BLaER1 treated with 17β-estradiol and CSF1 and Interleukin-3, amounts not matched to agents 10 nM and 100 nM (cell line): Measurements from ENCODE around the gene PLIN4.
A peak's percentile ranks its signal among the peaks of the same experiment; 100 is the strongest.

Experiments used
- H3K27ac ChIP-seq, 11 experiments: shearing (Covaris generic); formaldehyde crosslinking; 2 replicates each; pipeline ENCODE4 v1.8.1; 2022
- H3K27me3 ChIP-seq, 11 experiments: shearing (Covaris generic); formaldehyde crosslinking; 2 replicates each; pipeline ENCODE4 v1.8.1; 2022
- H3K36me3 ChIP-seq, 11 experiments: shearing (Covaris generic); formaldehyde crosslinking; 2 replicates each; pipeline ENCODE4 v1.8.1; 2022
- H3K4me1 ChIP-seq, 10 experiments: shearing (Covaris generic); formaldehyde crosslinking; 2 replicates each; pipeline ENCODE4 v1.8.1; 2022
- H3K4me2 ChIP-seq, 11 experiments: shearing (Covaris generic); formaldehyde crosslinking; 2 replicates each; pipeline ENCODE4 v1.8.1; 2022
- H3K4me3 ChIP-seq, 10 experiments: shearing (Covaris generic); formaldehyde crosslinking; 2 replicates each; pipeline ENCODE4 v1.8.1; 2022
- H3K9ac ChIP-seq, 11 experiments: shearing (Covaris generic); formaldehyde crosslinking; 2 replicates each; pipeline ENCODE4 v1.8.1; 2022
- H3K9me3 ChIP-seq, 11 experiments: shearing (Covaris generic); formaldehyde crosslinking; replicated peaks in 1 of 11; 2 replicates each; pipeline ENCODE4 v1.8.1; 2022
- H4K20me1 ChIP-seq, 11 experiments: shearing (Covaris generic); formaldehyde crosslinking; 2 replicates each; pipeline ENCODE4 v1.8.1; 2022
- Cebpa-rat ChIP-seq, 11 experiments: shearing (Covaris generic); IDR thresholded peaks; 2 replicates each; pipeline ENCODE4 v1.8.1; 2022

The PLIN4 gene

DNA sequence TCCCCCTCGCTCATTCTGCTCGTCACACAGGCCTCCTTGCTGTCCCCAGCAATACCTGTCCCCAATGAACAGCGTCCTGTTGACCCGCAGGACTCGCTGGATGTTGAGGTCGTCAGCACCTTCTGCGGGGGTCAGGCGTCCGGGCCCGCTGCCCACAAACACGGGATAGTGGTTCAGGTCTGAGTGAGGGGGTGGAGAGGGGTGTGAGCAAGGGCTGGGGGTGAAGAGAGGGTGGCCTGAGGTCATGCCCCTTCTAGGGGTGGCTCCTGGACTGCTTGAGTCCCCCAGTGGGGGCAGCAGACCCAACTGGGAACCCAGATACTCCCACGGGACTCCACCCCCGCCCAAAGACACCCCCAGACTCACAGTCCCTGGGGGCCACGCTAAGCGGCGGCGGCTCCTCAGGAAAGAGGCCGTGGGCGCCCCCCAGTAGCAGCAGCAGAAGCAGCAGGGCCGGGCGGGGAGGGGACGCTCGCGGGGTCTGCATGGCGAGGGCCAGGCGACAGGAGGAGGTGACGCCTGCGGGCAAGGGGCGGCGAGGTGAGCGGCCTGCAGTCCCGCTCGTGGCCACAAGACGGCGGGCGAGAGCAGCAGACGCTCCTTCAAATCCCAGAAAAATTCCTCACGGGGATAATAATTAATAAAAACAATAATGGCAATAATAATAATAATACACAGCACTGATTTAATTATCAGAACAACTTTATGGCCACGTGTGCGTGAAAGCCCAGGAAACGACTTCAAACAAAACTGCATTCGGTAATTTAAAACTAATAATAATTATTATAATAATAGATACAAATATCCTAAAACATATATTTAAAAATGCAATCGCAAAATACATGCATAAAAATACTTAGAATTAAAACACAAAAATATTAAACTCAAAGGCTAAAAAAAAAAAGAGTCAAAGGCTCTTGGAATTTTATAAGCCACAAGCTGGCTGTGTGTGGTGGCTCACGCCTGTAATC, 40.0 kb upstream of the PLIN4 start:
- peaks cover 10 to 70% (median 35%) of the 10 kb centered on the region in 10 experiments for H3K4me1 ChIP-seq
- H3K4me3 ChIP-seq = peak overlapping the region in 3 of 10 experiments; percentile 36 to 55 (median 42); a peak in 6 of 20 replicates
- H3K27ac ChIP-seq = peak overlapping the region in 4 of 11 experiments; percentile 42 to 58 (median 48); a peak in 4 of 22 replicates
- no peaks in the 10 kb centered on the region for H3K27me3 ChIP-seq
- no peak for TF ChIP-seq Cebpa-rat (IDR thresholded peaks at IDR 0.05)
- H3K9ac ChIP-seq = peak overlapping the region in 4 of 11 experiments; percentile 54 to 73 (median 64); a peak in 7 of 22 replicates
- H3K9me3 ChIP-seq = no peaks in the 10 kb centered on the region
- H3K36me3 ChIP-seq = peaks cover 0 to 21% (median 0%) of the 10 kb centered on the region in 11 experiments; a peak in 3 of 22 replicates
- H3K4me2 ChIP-seq = peak overlapping the region in 10 of 11 experiments; percentile 10 to 93 (median 47); a peak in 15 of 22 replicates
- H4K20me1 ChIP-seq = no peaks in the 10 kb centered on the region

DNA sequence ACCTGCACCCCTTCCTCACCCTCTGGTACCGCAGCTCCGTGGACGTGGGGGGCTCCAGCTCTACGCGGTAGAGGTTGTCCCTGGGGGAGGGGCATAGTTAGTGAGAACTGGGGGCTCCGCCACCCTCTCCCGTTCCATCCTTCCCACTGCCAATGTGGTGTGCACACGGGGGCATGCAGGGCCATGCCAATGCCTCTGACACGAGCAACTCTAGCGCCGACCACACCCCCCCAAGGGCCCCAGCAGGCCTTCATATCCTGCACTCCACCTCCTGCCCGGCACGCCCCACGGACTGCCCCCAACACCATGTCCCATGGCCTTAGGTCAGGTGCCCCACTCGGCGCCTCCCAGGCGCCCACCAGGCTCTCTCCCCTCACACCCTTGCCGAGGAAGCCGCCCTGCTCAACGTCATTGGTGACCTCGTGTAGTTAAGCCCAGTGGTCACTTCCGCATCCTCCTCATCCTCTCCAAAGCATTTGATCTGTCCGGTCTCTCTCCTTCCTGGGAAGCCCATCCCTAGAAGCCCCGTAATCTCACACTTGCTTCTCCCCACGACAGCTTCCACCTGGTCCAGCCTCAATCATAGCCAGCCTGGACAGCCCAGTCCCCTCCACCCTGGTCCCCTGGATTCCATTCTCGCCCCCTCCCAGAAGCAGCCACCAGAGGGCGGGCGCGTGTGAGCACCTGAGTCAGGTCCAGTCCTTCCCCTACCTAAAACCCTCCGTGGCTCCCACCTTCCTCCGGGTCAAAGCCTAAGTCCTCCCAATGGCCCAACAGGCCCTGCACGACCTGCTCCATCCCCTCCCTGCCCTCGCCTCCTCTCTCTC, 39.1 kb upstream of the PLIN4 start:
- Histone ChIP-seq H3K4me3 (peak overlapping the region in 2 of 10 experiments; percentile 36 to 55; a peak in 2 of 20 replicates), H4K20me1 (no peaks in the 10 kb centered on the region), H3K4me2 (peak overlapping the region in 4 of 11 experiments; percentile 53 to 93 (median 85); a peak in 4 of 22 replicates), H3K4me1 (peaks cover 7 to 61% (median 28%) of the 10 kb centered on the region in 10 experiments), H3K27ac (peak overlapping the region in 1 of 11 experiments; percentile 42; a peak in 2 of 22 replicates), H3K36me3 (peaks cover 0 to 28% (median 0%) of the 10 kb centered on the region in 11 experiments; a peak in 7 of 22 replicates), H3K27me3 (no peaks in the 10 kb centered on the region), H3K9ac (peak overlapping the region in 1 of 11 experiments; percentile 57; a peak in 2 of 22 replicates), H3K9me3 (no peaks in the 10 kb centered on the region)
- no peak for TF ChIP-seq Cebpa-rat (IDR thresholded peaks at IDR 0.05)

DNA sequence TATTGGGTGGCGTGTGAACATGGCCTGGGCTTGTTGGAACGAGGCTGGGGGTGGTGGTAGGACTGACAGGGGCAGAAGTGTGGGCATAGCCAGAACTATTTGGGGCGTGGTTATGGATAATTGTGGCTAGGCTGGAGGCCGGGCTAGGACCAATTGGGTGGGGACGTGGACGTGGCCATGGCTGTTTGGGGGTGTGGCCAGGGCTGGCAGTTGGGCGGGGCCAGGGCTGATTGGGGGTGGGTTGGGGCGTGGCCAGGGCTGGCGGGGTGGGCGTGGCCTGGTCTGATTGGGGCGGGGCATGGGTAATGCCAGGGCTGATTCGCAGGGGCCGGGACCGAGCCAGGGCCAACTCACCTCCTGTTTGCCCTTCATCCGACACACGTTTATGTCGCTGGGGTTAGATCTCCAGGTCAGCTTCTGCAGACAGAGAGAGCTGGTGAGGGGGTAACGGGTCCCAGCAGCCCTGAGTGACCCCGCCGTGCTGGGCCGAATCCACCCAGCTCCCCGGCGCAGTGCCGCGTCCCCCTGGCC, 38.4 kb upstream of the PLIN4 start:
- no peaks in the 10 kb centered on the region for H3K27me3 ChIP-seq
- peaks cover 0 to 34% (median 4%) of the 10 kb centered on the region in 11 experiments; a peak in 7 of 22 replicates for H3K36me3 ChIP-seq
- no peak overlapping the region for H3K27ac ChIP-seq
- no peaks in the 10 kb centered on the region for H3K9me3 ChIP-seq
- TF ChIP-seq Cebpa-rat (IDR thresholded peaks at IDR 0.05) = no peak
- H4K20me1 ChIP-seq = no peaks in the 10 kb centered on the region
- no peak overlapping the region for H3K4me3 ChIP-seq
- H3K9ac ChIP-seq = no peak overlapping the region
- peak overlapping the region in 1 of 11 experiments; percentile 85; a peak in 1 of 22 replicates for H3K4me2 ChIP-seq
- H3K4me1 ChIP-seq = peaks cover 5 to 54% (median 24%) of the 10 kb centered on the region in 10 experiments

DNA sequence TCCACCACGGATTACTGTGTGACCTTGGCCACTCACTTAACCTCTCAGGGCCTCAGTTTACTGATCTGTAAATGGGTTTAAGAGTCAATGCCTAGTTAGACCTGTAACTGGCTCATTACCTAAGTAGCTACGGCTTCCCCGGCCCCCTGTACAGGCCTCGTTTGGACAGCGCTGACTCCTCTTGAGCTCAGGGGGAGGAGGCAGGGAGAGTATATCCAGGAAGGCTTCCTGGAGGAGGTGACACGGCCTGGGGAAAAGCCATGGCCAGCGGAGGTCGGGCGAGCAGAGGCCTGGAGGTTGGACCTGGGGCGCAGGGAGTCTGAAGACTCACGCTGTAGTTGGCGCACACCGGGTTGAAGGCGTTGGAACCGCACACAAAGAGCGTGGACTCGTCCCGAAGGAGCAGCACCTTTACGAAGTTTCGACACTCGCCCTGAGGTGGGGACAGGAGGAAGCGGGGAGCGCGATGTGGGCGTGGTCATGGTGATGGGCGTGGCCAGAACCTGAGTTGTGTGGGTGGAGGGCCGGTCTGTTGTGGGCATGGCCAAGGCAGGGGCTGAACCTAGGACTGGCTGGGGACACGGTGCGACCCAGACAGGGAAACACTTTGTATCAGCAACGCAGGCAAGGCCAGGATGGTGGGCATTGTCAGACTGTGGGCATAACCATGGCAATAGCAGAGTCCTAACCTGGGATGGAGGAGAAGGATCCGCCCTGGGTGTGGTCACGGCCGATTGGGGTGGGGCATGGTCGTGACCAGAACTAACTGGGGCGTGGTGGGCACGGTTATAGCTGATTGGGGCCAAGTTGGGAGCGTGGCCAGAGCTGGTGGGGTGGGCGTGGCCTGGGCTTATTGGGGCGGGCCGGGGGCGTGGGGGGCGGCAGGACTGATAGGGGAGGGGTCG, 37.6 kb upstream of the PLIN4 start:
- no peak overlapping the region for H3K4me3 ChIP-seq
- no peaks in the 10 kb centered on the region for H4K20me1 ChIP-seq
- H3K4me2 ChIP-seq = peak overlapping the region in 2 of 11 experiments; percentile 17 to 23; a peak in 4 of 22 replicates
- no peaks in the 10 kb centered on the region for H3K27me3 ChIP-seq
- peaks cover 5 to 46% (median 23%) of the 10 kb centered on the region in 10 experiments for H3K4me1 ChIP-seq
- H3K9ac ChIP-seq = no peak overlapping the region
- H3K36me3 ChIP-seq = peaks cover 0 to 35% (median 4%) of the 10 kb centered on the region in 11 experiments; a peak in 7 of 22 replicates
- no peak overlapping the region for H3K27ac ChIP-seq
- no peaks in the 10 kb centered on the region for H3K9me3 ChIP-seq
- TF ChIP-seq Cebpa-rat (IDR thresholded peaks at IDR 0.05) = no peak

DNA sequence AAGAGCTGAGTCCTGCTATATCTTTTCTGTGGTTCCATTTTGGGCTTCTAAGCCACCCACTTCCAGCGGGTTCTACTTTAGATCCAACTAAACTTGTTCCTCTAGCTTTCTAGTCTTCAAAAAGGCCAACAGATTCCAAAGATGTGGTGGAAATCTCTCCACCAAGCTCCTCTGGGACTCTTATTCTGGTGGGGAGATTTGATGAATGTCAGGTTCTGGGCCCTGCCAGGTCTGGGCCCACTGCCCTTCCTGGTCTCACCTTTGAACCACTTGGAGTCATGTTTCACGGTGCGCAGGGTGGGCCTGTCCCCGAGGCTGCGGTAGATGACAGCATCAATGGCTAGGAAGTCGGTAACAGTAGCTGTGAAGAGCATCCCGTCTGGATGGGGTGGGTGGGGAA, 36.4 kb upstream of the PLIN4 start:
- peaks cover 4 to 34% (median 15%) of the 10 kb centered on the region in 10 experiments for H3K4me1 ChIP-seq
- no peaks in the 10 kb centered on the region for H4K20me1 ChIP-seq
- H3K27me3 ChIP-seq = no peaks in the 10 kb centered on the region
- H3K9me3 ChIP-seq = no peaks in the 10 kb centered on the region
- no peak for TF ChIP-seq Cebpa-rat (IDR thresholded peaks at IDR 0.05)
- H3K4me2 ChIP-seq = no peak overlapping the region
- peaks cover 0 to 46% (median 4%) of the 10 kb centered on the region in 11 experiments; a peak in 9 of 22 replicates for H3K36me3 ChIP-seq
- no peak overlapping the region for H3K9ac ChIP-seq
- H3K27ac ChIP-seq = no peak overlapping the region
- no peak overlapping the region for H3K4me3 ChIP-seq

DNA sequence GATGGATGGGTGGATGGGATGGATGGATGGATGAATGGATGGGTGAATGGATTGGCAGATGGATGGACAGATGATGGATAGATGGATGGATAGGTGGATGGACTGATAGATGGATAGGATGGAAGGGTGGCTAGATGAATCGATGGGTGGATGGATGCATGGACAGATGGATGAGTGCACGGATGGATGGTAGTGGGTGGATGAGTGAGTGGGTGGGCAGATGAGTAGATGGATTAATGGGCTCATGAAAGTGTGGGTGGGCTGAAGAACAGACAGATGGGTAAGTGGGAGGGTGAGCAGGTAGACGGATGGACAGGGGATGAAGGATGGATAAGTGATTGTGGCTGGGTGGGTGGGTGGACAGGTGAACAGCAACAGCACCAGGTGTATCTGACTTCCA, 35.5 kb upstream of the PLIN4 start:
- TF ChIP-seq Cebpa-rat (IDR thresholded peaks at IDR 0.05) = no peak
- H3K27me3 ChIP-seq = no peaks in the 10 kb centered on the region
- no peak overlapping the region for H3K27ac ChIP-seq
- no peak overlapping the region for H3K9ac ChIP-seq
- peaks cover 0 to 46% (median 4%) of the 10 kb centered on the region in 11 experiments; a peak in 9 of 22 replicates for H3K36me3 ChIP-seq
- peaks cover 0 to 25% (median 6%) of the 10 kb centered on the region in 10 experiments; a peak in 13 of 20 replicates for H3K4me1 ChIP-seq
- H4K20me1 ChIP-seq = no peaks in the 10 kb centered on the region
- H3K4me3 ChIP-seq = no peak overlapping the region
- no peak overlapping the region for H3K4me2 ChIP-seq
- H3K9me3 ChIP-seq = no peaks in the 10 kb centered on the region

DNA sequence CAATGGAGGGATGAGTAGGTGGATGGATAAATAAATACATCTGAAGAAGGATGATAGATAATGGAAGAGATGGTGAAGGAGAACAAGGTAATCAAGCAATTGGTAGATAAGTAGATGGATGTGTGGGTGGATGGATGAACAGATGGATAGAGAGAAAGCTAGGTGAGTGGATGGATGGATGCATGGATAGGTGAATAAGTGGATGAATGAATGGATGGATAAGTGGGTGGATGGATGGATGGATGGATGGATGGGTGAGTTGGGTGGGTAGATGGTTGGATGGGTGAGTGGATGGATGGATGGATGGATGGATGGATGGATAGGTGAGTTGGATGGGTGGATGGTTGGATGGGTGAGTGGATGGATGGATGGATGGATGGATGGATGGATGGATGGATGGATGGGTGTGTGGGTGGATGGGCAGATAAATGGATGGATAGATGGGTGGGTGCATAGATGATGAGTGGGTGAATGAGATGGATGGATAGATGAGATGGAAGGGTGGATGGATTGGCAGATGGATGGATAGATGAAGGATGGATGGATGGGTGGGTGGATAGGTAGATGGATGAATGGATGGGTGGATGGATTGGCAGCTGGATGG, 34.9 kb upstream of the PLIN4 start:
- H3K27me3 ChIP-seq = no peaks in the 10 kb centered on the region

More for the DNA sequence above, 34.9 kb upstream of the PLIN4 start:
- H3K4me3 ChIP-seq = no peak overlapping the region
- no peak overlapping the region for H3K27ac ChIP-seq
- H3K4me2 ChIP-seq = no peak overlapping the region
- no peaks in the 10 kb centered on the region for H3K9me3 ChIP-seq
- H3K9ac ChIP-seq = no peak overlapping the region
- no peak for TF ChIP-seq Cebpa-rat (IDR thresholded peaks at IDR 0.05)
- H4K20me1 ChIP-seq = no peaks in the 10 kb centered on the region
- H3K4me1 ChIP-seq = peaks cover 0 to 21% (median 5%) of the 10 kb centered on the region in 10 experiments; a peak in 12 of 20 replicates
- peaks cover 0 to 46% (median 4%) of the 10 kb centered on the region in 11 experiments; a peak in 9 of 22 replicates for H3K36me3 ChIP-seq
